ENCODE data around the gene SDK2.

SDK2 gene

DNA sequence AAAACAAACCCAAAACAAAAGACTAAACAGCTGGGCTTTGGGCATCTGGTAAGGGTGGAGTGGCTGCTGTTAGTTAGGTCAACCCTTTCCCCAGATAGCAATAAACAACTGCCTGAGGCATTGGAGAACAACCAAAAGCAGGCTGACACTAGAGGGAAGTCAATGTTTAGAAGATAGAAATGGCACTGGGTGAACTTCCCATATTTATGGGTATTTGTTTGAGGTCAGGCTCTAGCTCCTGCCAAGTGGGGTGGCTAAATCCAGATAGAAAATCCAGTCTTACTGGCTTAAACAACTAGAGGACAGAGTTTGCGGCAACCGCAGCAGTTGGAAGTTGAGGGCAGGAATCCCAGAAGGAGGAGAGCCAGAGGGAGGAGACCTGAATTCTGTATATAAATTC lies 79.4 kb downstream of the SDK2 start:
- no peak for DNase-seq (ENCODE audit: low read depth)
- no peak overlapping the region for H3K4me3 ChIP-seq (ENCODE audit: low read length)
- TF ChIP-seq, protein P1, sequence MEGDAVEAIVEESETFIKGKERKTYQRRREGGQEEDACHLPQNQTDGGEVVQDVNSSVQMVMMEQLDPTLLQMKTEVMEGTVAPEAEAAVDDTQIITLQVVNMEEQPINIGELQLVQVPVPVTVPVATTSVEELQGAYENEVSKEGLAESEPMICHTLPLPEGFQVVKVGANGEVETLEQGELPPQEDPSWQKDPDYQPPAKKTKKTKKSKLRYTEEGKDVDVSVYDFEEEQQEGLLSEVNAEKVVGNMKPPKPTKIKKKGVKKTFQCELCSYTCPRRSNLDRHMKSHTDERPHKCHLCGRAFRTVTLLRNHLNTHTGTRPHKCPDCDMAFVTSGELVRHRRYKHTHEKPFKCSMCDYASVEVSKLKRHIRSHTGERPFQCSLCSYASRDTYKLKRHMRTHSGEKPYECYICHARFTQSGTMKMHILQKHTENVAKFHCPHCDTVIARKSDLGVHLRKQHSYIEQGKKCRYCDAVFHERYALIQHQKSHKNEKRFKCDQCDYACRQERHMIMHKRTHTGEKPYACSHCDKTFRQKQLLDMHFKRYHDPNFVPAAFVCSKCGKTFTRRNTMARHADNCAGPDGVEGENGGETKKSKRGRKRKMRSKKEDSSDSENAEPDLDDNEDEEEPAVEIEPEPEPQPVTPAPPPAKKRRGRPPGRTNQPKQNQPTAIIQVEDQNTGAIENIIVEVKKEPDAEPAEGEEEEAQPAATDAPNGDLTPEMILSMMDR (IDR thresholded peaks at IDR 0.05; ENCODE audit: insufficient read depth, low read depth, low read length, missing control alignments), result no peak

DNA sequence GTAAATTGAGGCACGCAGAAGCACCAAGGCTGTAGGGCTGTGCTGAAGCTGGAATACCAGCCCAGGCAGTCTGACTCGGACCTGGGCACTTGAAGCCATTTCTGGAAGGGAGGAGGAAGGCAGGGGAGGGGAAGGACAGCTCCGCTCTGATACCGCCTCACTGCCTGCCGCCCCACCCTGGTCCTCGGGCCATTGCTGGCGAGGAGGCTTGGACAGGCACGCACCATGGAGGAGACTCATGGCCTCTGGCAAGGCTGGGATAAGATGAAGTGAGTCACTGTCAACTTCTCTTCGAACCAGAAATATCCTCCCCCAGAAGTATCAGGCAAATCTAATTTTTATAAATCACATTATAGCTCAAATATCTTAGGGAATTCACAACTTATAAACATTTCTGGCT lies 81.3 kb downstream of the SDK2 start:
- peak; percentile 68 for DNase-seq (ENCODE audit: low read depth)
- H3K4me3 ChIP-seq (ENCODE audit: low read length), result no peak overlapping the region
- TF ChIP-seq, protein P1 (IDR thresholded peaks at IDR 0.05; ENCODE audit: insufficient read depth, low read depth, low read length, missing control alignments), result no peak

DNA sequence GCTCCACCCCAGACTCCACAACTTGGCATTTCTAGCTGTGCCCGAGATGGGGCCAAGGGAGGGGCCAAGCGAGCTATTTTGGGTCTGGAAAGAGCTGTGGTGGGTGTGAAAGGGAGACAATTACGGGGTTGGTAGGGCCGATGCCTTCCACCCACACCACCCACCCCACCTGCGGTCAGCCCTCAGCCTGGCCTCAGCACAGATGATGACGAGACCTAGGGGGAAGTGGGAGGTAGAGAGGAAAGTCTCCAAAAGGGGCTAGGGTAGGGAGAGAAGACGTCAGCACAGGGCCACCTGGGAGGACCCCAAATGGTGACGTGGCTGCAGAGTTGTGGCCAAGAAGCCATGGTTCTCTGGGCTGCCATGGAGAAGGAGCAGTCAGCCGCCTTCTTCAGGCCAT lies 83.1 kb downstream of the SDK2 start:
- no peak for DNase-seq (ENCODE audit: low read depth)
- TF ChIP-seq, protein P1 (IDR thresholded peaks at IDR 0.05; ENCODE audit: insufficient read depth, low read depth, low read length, missing control alignments), result no peak
- no peak overlapping the region for H3K4me3 ChIP-seq (ENCODE audit: low read length)

DNA sequence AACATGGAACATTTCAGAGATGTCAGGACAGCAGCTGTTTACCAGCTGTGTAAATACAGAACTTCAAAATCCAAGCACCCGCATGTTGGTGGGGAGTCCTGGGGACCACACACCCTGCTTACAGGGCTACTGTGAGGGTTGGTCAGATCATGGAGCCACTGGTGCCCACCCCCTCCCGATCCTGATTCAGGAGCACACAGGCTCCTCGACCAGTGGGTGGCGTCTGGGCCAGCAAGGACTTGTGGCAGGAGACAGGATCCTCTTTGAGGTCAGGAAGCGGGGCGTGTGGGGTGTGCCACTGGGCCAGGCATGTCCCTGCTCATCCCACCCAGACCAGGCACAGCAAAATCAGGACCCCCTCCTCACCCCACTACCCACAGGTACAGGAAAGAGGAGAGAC lies 83.6 kb downstream of the SDK2 start:
- DNase-seq (ENCODE audit: low read depth), result peak; percentile 42
- TF ChIP-seq, protein P1 (IDR thresholded peaks at IDR 0.05; ENCODE audit: insufficient read depth, low read depth, low read length, missing control alignments), result peak; percentile 34
- no peak overlapping the region for H3K4me3 ChIP-seq (ENCODE audit: low read length)

DNA sequence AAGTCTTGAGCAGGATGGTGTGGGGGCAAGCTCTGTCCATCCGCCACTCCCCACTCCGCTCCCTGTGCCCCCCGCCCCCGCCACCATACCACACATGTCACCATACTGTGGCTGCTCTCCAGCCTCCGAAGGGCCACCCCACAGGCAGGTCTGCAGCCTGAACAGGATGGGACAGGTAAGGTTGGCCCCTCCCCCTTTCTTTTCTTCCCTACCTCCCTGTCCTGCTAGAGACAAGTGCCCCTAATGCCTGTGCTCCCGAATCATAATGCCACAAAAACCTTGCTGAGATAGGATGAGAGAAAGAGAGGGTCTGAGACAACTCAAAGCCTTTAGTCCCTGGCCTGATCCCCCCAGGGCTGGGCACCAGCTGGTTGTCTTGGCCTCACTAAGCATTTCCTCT lies 84.7 kb downstream of the SDK2 start:
- TF ChIP-seq, protein P1 (IDR thresholded peaks at IDR 0.05; ENCODE audit: insufficient read depth, low read depth, low read length, missing control alignments), result no peak
- no peak for DNase-seq (ENCODE audit: low read depth)
- no peak overlapping the region for H3K4me3 ChIP-seq (ENCODE audit: low read length)

DNA sequence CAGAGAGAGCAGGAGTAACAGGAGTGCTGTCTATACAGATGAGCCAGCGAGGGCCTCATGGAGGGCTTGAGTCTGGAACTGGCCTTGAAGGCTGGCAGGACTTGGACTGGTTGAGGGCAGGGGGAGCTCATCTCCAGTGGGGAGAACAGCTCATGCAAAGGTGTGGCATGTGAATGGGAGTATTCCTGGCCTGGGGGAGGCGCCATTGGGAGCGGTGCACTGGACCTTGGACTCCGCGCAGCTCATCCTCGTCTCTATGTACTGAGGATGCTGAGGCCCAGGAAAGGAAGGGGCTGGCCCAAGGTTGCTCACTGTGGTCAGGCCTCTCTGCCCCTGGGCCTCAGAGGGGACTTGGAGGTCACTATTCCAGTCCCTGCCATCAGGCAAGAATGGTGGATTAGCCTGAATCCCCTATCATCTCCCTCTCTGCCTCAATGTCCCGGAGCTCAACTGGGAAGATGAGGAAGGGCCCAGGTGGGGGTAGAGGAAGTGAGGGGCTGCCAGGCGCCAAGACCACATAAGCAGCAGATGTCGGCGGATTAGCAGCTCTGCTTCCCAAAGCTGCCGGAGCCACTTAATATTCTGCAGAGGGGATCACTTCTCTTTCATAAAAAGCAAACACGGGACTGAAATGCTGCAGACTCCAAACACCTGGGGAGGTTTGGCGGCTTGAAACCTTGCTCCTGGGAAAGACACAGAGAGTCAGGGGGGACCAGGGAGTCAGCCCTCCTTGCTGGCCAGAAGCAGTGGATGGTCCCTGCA lies 88.9 kb downstream of the SDK2 start:
- no peak overlapping the region for H3K4me3 ChIP-seq (ENCODE audit: low read length)
- no peak for DNase-seq (ENCODE audit: low read depth)
- TF ChIP-seq, protein P1 (IDR thresholded peaks at IDR 0.05; ENCODE audit: insufficient read depth, low read depth, low read length, missing control alignments), result no peak

DNA sequence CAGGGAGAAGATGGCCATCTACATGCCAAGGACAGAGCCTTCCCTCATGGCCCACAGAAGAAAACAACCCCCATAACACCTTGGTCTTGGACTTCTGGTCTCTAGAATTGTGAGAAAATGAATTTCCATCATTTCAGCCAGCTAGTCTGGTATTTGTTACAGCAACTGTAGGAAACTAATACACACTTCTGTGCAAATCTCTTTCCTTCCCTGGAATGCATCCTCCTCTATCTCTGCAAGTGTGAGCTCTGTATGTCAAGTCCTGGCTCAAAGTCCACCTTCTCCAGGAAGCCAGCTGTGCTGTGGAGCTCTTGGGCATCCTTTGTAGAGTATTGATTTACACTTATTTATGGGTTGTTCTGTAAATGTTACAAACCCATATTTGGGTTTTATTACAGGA lies 89.7 kb downstream of the SDK2 start:
- no peak for DNase-seq (ENCODE audit: low read depth)
- TF ChIP-seq, protein P1 (IDR thresholded peaks at IDR 0.05; ENCODE audit: insufficient read depth, low read depth, low read length, missing control alignments), result no peak
- H3K4me3 ChIP-seq (ENCODE audit: low read length), result no peak overlapping the region

Measured in epithelial cell of esophagus (primary cell).